ENCODE results near the gene STC2. TPM values are rescaled to one million over a fixed set of nuclear protein-coding genes. Genes with fewer than 3 reads are reported as not detected.

STC2 gene
- total RNA-seq, 1 experiment from 2014 or later: 60.4 TPM

GRCh38 chr5:173338380-173339015 lies 10.3 kb upstream of the STC2 start:
- intact Hi-C loops (cut with micrococcal nuclease; ENCODE audit: unreplicated experiment): no loop called here
- no peak for TF ChIP-seq CTCF (IDR thresholded peaks at IDR 0.05; ENCODE audit: unreplicated experiment)
- no peak overlapping the region for H3K27ac Mint-ChIP-seq (ENCODE audit: unreplicated experiment)
- H3K9me3 Mint-ChIP-seq (ENCODE audit: low read depth, unreplicated experiment): no peaks in the 10 kb centered on the region
- DNase-seq: no peak
- H3K4me1 Mint-ChIP-seq (ENCODE audit: low read depth, unreplicated experiment): no peaks in the 10 kb centered on the region
- no peak overlapping the region for H3K4me3 Mint-ChIP-seq (ENCODE audit: low read depth, unreplicated experiment)
- no peaks in the 10 kb centered on the region for H3K36me3 Mint-ChIP-seq (ENCODE audit: insufficient read depth, unreplicated experiment)
- no TSS peak for BruUV-seq (replicated peaks)
- H3K27me3 Mint-ChIP-seq (ENCODE audit: unreplicated experiment): no peaks in the 10 kb centered on the region
- CTCF ChIA-PET: no interaction called here

- H3K27ac Mint-ChIP-seq (ENCODE audit: unreplicated experiment): no peak overlapping the region
- H3K36me3 Mint-ChIP-seq (ENCODE audit: insufficient read depth, unreplicated experiment): peaks cover 7% of the 10 kb centered on the region
- no peaks in the 10 kb centered on the region for H3K4me1 Mint-ChIP-seq (ENCODE audit: low read depth, unreplicated experiment)
- H3K4me3 Mint-ChIP-seq (ENCODE audit: low read depth, unreplicated experiment): no peak overlapping the region
- no peak for DNase-seq
- no TSS peak for BruUV-seq (replicated peaks)
- TF ChIP-seq CTCF (IDR thresholded peaks at IDR 0.05; ENCODE audit: unreplicated experiment): no peak
- CTCF ChIA-PET: no interaction called here
- intact Hi-C loops (cut with micrococcal nuclease; ENCODE audit: unreplicated experiment): no loop called here
- H3K27me3 Mint-ChIP-seq (ENCODE audit: unreplicated experiment): no peaks in the 10 kb centered on the region
- H3K9me3 Mint-ChIP-seq (ENCODE audit: low read depth, unreplicated experiment): peaks cover 2% of the 10 kb centered on the region
Observed at GRCh38 chr5:173334808-173335207, 6.6 kb upstream of the STC2 start.

DNA sequence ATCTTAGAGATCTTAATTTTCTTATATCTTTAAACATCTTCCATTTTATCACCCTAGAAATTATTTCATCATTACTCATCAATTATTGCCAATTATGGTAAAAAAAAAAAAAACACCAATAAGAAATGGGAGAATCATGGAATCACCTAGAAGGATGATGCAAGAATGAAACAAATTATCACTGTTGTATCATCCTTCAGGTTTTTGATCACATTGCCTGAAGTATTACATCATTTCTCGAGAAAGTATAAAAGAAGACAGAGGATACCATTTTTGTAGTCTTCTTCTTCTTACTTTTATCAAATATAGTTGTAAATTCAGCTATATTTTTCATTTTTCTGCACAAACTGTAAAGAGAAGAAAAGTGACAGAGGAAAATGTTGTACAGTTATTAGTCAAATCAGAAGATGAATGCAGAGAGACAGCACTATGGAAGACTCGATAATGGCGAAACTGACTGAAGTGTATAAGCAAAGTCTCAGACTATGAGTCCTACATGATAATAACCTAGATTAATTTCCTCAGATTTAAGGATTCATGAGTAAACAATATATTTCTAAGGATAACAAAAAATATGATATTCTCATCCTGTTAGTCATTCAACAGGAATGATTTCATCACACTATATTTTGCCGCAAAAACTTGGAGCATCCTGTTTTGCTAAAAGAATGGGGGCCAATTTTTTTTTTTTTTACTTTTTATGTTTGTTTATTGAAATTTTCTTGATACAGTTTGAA lies 5.9 kb upstream of the STC2 start:
- peaks cover 3% of the 10 kb centered on the region for H3K4me1 Mint-ChIP-seq (ENCODE audit: low read depth, unreplicated experiment)
- TF ChIP-seq CTCF (IDR thresholded peaks at IDR 0.05; ENCODE audit: unreplicated experiment): no peak
- no peak overlapping the region for H3K27ac Mint-ChIP-seq (ENCODE audit: unreplicated experiment)
- peaks cover 15% of the 10 kb centered on the region for H3K36me3 Mint-ChIP-seq (ENCODE audit: insufficient read depth, unreplicated experiment)
- no peak for DNase-seq
- no peak overlapping the region for H3K4me3 Mint-ChIP-seq (ENCODE audit: low read depth, unreplicated experiment)
- no TSS peak for BruUV-seq (replicated peaks)
- H3K27me3 Mint-ChIP-seq (ENCODE audit: unreplicated experiment): no peaks in the 10 kb centered on the region
- peaks cover 2% of the 10 kb centered on the region for H3K9me3 Mint-ChIP-seq (ENCODE audit: low read depth, unreplicated experiment)
- intact Hi-C loops (cut with micrococcal nuclease; ENCODE audit: unreplicated experiment): no loop called here
- CTCF ChIA-PET: no interaction called here

- Mint-ChIP-seq H3K4me1 (ENCODE audit: low read depth, unreplicated experiment) (peaks cover 14% of the 10 kb centered on the region), H3K4me3 (ENCODE audit: low read depth, unreplicated experiment) (no peak overlapping the region), H3K27ac (ENCODE audit: unreplicated experiment) (peak overlapping the region; percentile 6), H3K36me3 (ENCODE audit: insufficient read depth, unreplicated experiment) (peaks cover 35% of the 10 kb centered on the region), H3K9me3 (ENCODE audit: low read depth, unreplicated experiment) (peaks cover 2% of the 10 kb centered on the region), H3K27me3 (ENCODE audit: unreplicated experiment) (no peaks in the 10 kb centered on the region)
- TF ChIP-seq CTCF (IDR thresholded peaks at IDR 0.05; ENCODE audit: unreplicated experiment): peak; percentile 86
- no TSS peak for BruUV-seq (replicated peaks)
- DNase-seq: peak; percentile 86
- intact Hi-C loops (cut with micrococcal nuclease; ENCODE audit: unreplicated experiment): loop anchor here (1.0 kb wide), 1 partner anchor 38 kb away; no protein-coding TSS in a partner anchor
- CTCF ChIA-PET: interaction anchor here (0.6 to 1.4 kb wide), 7 partner anchors 28 to 348 kb away, joined by 3 to 24 read pairs (median 4); partner anchors contain the start of genes ATP6V0E1 and BOD1
Observed at GRCh38 chr5:173331956-173332479, 3.8 kb upstream of the STC2 start.

Data from Calu3 (cell line).